Hematopoietic multipotent progenitor cell treated with erythropoietin and hydrocortisone succinate and interleukin-3 and kit ligand, for 8 days (in vitro differentiated cells): ENCODE results near the gene MICA.
"Not testable (repeated sequence)": the region's sequence is repeated elsewhere in the genome, so short reads cannot be mapped to it uniquely, and the experiment has no call there.

Experiments
- DNase-seq: peaks from one replicate; pipeline ENCODE4 v3.0.0-alpha.2; 2015

MICA gene

DNA sequence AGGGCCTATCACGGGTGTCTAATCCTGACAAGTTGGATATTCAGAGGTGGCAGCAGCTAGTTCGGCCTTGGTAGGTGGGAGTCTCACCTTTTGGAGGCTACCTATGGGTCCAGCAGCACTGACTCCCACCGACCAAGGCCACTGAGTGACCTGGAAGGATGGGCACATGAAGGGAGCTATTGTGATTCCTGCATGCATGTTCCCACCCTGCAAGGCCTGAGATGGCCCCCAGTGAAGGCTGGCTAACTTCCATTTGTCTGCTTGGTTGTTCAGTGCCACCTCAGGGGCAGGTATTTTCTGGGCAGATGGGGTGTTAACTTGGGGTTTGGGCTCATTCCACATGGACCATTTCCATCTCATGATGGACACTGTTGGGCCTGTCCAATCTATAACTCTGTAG lies 18.4 kb upstream of the MICA start:
- DNase-seq: no peak

DNA sequence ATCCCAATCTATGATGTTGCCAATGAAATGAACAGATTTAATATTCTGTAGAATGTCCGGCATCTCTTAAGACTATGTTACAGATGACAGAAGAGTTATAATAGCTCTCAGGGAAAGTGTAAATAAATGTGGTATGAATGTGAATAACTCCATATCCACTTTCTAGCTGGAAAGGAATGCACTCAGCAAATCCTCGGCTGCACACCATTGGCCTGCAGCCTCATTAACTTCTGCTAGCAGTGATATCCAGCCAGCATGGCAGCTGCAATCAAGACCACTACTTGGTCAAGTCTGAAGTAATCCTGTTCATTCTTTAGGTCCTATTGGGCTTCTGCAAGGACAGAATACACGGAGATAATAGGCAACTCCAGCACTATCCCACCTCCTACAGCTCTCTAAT lies 17.3 kb upstream of the MICA start:
- no peak for DNase-seq

DNA sequence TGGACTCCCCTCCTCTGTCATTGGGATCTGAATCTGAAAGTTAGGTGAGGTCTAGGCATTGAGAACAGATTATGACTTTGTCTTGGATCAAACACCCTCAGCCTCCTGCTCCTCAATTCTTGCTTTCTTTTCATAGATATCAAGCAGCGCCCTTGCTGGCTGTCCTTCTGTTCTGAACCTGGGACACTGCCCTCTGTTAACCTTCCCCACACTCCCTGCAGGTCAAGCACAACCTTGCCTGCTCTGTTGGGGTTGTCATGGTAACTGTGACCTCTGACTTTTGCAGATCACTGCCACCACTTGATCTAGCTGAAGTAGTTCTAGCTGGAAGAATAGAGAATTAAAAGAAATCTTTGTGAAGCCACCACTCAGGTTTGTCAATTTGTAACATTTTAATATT lies 16.4 kb upstream of the MICA start:
- no peak for DNase-seq

DNA sequence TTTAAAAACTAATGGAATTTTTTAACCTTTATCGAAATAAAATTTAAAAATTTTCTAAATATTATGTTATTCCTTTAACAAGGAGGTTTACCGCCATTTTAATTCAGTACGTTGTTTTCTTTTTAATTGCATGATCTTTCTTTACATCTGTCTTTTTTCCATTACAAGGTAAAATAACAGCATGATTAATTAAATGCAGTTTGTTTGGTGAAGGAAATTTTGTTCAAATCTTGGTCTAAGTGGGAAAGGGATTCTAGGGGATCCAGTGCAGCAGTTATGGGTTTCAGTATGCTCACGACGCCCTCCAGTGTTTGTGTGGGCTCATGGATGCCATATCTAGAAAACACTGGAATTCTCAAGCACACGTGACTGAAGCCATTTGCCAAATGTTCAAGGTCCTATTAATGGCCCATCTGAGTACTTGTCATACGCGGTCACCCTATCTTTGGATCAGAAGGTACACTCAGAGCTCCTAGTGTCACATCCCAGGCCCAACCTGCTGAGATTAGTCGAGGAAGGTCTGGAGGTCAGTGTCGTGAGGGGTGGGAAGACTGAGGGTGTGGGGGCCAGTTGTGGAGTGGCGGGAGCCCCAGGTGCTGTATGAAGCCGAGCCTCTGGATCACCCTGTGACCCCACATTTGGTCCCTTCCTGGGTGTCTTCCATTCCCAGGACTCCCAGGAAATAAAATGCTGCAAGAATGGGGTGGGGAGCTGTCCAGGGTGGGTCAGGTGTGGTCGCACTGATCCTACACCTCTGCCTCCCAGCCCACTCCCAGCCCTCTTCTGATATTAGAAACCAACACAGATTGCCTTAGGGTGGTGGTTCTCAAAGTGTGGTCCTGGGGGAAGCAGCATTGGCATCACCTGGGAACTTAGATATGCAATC lies 14.2 kb upstream of the MICA start:
- not testable (repeated sequence) for DNase-seq

DNA sequence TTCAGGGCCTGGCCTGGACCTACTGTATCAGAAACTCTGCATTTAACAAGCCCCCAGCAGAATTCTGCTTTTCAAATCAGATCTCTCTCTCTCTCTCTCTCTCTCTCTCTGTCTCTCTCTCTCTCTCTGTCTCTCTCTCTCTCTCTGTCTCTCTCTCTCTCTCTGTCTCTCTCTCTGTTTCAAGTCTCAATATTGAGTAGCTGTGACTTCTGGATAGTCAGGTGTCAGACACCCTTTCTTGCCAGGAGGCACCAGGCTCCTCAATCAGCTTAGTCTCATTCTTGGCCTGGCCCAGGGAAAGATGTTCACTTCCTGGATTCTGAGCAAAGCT lies 13.6 kb upstream of the MICA start:
- not testable (repeated sequence) for DNase-seq

DNA sequence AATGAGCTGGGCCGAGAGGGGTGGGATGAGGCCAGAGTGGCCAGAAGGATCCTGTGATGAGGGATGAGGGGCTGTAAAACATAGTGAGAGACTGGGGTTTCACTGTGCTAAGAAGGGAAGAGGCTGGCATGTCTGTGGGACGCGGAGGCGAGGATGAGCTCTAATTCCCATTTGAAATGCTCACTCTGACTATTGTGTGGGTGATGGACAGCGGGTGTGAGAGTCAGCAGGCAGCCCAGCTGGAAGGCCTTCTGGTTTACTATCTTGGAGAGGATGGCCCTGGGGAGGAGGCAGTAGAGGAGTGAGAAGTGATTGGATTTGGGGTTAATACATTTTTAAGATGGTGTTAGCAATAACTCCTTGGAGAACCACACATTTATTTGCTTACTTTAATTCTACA lies 9.5 kb upstream of the MICA start:
- DNase-seq: no peak

DNA sequence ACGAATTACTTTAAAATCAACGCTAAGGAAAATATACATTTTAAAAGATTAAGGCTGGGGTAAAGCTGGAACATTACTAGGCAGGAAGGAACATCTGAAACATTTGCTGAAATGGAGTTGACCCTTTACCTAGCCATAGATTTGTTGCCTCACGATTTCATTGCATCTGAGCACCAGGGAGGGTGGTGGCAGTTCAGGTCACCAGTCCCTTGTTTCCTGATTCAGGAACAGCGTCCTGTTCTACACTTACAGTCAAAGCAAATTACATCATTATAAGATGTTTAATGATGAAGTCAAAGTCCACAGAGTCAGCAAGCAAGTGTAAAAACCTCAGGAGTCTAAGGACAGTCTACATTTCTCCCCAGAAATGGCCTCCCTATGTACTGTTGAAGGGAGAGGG lies 9.0 kb upstream of the MICA start:
- no peak for DNase-seq

DNA sequence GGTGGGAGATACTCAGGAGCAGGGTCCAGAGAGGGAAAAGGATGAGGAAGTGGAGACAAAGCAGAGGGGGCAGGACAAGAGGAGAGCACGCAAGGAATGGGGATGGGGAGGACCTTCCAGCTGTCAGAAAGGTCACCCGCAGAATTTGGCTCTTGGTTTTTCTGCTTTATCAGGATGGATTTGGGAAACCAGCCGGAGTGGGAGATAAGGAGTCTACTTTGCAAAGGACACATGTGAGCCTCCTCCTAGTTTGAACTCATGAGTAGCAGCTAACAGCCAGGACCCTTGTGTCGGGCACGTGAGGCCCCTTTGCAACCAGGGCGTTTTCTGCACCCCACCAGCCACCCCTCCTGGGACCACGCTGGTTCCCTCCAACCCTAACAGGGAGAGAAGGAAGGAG lies 7.6 kb upstream of the MICA start:
- no peak for DNase-seq

DNA sequence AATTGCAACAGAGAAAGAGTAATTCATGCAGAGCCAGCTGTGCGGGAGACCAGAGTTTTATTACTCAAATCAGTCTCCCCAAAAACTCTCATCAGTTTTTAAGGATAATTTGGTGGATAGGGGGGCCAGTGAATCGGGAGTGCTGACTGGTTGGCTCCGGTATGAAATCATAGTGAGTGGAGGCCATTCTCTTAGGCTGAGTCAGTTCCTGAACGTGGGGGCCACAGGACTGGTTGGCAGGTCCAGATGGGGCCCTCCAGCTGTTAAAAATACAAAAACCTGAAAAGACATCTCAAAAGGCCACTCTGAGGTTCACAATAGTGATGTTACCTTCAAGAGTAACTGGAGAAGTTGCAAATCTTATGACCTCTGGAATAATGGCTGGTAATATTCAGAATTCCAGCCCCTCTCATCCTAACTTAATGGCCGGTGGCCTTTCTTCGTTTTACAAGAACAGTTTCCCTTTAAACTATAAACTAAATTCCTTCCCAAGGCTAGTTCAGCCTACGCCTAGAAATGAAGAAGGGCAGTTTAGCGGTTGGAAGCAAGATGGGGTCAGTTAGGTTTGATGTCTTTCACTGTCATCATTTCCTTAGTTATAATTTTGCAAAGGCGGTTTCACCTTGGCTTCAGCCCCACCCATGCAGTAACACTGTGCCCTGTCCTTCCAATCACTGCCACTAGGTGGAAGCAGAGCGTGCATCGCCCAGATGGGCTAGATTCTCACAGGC lies 6.8 kb upstream of the MICA start:
- DNase-seq: peak; percentile 87

DNA sequence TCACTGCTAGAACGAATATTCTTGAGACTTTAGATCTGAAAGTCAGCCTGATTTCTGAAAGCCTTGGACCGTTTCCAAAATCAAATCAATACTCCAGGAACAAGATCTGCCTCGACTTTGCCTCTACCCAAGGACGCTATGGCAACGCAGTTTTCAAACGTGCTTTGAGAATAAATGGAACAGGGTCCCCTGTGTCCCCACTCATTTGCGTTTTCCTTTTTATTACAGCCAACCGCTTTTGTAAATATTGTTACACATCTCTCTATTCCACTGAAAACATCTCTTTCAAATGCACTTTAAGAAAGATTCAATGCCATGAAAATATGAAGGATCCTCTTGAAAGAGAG lies 6.3 kb upstream of the MICA start:
- DNase-seq: not testable (repeated sequence)

DNA sequence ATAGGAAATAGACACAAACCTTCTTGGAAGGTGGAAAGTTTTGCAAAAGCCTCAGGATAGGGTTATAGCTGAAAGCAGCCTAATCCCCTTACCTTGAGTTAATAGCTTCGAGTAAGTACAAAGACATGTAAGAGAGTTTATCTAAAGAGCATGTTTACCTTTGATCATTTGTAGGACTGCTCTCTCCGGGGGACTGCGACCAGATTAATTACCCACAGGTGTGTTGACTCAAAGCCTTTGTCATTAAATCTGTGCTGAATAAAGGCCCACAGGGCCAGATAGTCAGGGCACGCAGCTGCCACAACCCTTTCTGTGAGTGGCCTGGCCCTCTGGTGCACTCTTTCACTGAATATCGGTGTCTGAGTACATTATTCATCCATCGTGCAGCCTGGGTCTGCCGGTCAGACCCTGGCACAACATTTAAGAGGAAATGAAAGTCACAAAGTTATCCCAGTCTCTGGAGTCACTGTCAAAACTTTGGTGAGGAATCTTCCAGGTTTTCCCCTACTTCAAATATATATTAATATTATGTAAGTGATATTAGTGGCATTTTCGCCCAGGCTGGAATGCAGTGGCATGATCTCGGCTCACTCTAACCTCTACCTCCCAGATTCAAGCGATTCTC lies 5.4 kb upstream of the MICA start:
- no peak for DNase-seq

DNA sequence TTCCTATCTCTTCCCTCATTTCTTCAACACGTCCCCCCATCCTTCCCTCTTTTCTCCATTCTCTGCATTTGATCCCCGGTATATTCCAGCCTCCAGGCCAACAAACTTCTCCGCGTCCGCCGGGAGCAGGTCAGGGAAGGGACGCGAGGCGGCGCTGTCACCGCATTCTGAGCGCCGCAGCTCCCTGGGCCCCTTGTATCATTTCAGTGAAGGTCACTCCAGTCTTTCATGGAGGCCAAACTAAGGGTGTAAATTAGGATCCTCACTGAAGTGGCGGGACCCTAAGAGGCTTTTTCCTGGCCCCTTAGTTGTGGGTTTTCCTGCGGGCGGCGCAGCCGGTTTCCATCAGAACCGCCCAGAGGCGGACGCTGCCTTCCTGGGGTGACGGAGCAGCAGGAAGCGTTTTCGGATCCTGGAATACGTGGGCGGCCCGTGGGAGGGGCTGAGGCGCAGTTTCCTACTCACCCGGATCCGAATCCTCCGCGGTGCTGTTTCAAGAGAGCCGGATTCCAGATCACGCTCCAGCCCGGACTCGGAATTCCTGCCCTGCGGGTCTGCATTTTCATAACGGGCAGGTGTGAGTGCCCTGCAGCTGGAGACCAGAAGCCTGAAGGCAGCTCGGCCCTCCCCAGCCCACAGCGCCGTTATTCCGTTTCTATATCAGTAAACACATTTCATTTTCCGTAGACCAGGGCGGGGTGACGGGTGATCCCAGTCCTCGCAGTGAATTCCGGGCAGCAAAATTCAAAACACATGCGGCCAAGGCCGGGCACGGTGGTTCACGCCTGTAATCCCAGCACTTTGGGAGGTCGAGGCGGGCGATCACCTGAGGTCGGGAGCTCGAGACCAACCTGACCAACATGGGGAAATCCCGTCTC lies 3.6 kb upstream of the MICA start:
- peak; percentile 81 for DNase-seq

DNA sequence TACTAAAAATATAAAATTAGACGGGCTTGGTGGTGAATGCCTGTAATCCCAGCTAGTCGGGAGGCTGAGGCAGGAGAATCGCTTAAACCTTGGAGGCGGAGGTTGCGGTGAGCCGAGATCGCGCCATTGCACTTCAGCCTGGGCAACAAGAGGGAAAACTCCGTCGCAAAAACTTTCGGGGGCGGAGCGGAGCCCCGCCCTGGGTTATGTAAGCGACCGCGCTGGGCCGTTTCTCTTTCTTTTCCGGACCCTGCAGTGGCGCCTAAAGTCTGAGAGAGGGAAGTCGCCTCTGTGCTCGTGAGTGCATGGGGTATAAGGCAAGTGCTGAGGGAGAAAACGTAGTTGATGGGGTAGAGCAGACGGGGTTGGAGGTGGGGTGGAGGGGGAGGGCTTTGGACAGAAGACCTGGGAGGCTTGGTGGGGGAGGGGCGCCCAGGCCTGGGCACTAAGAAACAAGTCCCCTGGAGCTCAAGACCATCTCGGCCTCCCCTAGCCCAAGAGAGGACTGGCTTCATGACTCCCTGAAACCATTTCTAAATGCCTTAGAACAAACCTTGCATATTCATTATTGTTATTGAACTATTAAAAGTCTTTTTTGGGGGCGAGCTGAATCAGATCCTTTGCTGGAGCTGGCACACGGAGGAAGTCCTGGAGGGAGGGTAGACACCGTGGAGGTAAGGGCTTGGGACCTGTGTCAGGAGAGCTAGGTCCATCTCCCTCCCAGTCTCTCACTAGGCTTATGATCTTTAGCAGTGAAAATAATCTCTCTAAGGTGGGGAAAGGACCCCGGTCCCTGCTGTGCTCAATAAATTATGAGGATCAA lies 2.7 kb upstream of the MICA start:
- peak; percentile 80 for DNase-seq

DNA sequence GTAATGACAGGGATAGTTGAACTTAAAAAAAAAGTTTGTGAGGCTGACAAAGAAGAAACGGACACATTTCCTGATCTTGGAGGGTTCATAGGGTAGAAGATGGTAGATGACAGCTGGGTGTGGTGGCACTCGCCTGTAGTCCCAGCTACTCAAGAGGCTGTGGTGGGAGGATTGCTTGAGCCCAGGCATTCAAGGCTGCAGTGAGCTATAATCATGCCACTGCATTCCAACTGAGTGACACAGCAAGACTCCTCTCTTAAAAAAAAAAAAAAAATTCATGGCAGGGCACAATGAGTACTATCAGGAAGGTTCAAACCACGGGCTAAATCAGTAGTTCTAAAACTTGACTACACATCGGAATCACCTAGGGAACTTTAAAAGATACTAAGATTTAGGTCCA lies 2.0 kb upstream of the MICA start:
- DNase-seq: peak; percentile 62

DNA sequence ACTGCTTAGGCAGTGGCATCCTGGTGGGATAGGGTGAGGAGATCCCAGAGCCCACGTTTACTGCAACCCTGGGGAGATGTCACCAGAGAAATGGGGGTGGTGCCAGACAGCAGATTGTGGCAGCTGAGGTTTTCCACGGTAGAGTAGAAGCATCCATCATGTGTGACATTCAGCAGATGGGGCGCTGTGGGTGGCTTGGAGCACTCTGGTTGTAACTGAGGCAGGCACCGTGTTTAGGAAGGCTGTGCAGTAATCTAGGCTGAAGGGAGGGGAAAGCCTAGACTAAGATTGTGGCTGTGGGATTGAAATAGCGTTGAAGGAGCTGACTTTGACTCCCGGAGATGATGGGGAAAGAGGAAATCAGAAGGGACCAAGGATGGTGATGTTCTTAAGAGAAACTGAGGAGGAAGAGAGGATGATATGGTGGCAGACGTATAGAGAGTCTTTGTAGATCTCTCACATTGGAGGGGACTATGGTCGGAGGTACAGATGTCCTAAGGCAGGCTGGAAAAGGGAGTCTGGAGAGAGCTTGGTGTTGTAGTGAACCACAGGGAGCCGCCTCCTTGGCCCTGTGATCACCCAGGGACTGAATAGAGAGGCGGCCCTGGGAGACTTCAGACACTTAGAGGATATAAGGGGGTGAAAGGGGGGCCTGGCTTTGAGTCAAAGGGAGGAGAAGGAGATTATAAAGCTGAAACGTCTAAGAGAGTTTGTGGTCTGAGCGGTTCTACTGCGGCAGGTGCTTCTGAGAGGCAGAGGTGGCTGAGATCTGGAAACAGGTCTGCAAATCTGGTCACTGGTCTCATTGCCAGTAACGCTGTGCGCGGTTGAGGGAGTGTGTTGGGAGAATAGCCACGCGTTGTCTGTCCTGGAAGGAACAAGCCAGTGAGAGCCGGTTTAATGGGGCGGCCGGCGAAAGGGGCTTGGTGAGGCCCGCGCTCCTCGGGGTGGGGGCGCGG lies 792 bp upstream of the MICA start:
- DNase-seq: peak; percentile 22

DNA sequence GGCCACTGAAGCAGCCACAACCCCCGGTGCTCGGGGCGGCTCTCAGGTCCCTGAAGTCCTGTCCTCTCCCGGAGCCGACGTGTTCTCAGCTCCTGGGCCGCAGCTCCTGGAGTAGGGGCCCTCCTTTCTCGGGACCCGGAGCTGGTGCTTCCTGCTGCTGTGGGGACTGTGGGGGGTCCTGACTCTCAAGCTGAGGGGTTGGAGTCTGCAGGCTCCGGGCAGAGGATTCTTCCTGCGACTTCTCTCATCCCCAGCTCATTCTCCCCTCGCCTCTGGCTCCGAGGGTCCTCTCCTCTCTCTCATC lies 618 bp downstream of the MICA start:
- DNase-seq: not testable (repeated sequence)

DNA sequence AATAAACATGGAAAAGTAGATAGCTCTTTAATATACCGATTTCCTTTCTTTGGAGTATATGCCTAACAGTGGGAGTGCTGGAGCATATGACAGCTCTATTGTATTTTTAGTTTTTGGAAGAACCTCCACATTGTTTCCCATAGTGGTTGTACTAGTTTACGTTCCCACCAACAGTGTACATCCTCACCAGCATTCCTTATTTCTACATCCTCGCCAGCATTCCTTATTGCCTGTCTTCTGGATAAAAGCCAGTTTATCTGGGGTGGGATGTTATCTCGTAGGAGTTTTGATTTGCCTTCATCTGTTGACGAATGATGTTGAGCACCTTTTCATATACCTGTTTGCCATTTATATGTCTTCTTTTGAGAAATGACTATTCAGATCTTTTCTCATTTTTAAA lies 2.6 kb downstream of the MICA start:
- no peak for DNase-seq

DNA sequence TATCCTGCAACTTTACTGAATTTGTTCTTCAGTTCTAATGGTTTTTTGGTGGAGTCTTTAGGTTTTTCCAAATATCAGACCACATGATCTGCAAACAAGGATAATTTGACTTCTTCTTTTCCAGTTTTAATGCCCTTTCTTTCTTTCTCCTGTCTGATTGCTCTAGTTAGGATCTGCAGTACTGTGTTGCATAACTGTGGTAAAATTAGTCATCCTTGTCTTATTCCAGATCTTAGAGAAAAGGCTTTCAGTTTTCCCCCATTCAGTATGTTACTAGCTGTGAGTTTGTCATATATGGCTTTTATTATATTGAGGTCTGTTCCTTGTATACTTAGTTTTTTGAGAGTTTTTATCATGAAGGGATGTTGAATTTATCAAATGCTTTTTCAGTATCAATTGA lies 4.3 kb downstream of the MICA start:
- DNase-seq: no peak

DNA sequence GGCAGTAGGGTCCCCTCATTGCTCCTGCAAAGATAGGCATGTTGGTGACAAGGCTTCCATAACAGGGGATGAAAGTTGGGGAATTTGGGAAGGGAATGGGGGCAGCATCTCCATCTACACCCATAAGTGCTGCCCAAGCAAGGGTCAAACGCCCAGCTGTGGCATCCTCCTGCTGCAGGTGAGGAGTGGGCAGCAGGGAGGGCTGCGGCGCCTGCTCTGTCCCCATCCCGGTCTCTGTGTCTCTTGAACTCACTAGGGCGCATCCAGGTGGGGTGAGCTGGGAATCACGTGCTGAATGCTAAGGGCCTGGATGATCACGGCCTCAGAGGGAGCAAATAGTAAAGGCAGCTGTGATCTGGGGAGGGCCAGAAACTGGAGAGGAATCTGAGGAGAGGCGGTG lies 9.1 kb downstream of the MICA start:
- DNase-seq: no peak

DNA sequence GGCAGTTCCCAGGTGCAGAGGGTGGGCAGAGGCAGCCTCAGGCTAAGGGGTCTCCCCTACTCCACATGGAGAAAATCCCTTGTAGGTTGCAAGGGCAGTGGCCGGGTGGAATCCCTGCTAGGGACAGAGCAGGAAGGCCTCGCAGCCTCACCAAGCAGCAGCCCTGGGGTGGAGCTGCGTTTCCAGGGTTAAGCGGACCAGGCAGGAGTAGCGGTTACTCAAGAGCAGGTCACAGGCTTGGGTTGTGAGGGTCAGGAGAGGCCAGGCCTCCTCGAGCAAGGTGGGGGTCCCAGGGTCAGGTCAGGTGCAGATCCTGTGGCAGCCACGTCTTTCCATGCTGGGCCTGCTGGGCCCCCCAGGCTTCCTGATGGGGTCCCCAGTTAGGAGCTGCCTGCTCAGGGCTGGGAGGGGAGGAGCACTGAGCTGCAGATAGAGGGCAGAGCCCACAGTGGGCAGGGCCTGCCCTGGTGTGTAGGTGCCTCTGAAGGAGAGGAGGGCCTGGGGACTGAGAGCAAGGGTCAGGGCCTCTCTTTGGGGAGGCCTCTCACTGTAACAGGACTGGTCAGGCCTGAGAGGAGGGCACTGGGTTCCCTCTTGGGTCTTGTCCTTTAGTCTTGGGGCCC lies 10.9 kb downstream of the MICA start:
- not testable (repeated sequence) for DNase-seq

DNA sequence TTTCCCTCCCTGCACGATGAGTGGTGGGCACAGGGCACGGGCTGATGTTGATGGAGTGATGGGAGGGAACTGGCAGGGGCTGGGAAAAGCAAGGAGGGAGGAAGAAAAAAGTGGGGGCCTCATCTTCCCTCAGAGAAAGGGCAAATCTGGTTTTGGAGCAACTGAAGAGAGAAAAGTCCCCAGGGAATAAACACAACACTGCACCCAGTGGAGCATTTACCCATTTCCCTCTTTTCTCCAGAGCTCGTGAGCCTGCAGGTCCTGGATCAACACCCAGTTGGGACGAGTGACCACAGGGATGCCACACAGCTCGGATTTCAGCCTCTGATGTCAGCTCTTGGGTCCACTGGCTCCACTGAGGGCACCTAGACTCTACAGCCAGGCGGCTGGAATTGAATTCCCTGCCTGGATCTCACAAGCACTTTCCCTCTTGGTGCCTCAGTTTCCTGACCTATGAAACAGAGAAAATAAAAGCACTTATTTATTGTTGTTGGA lies 11.4 kb downstream of the MICA start:
- DNase-seq: no peak
